CD4-positive, alpha-beta T cell treated with Interleukin-10 for 1 hour (primary cell): ENCODE results near the gene ATP5MG.
"Not testable (repeated sequence)": the region's sequence is repeated elsewhere in the genome, so short reads cannot be mapped to it uniquely, and the experiment has no call there.

Experiments
- DNase-seq: peaks from one replicate; pipeline ENCODE4 v3.0.0-alpha.2; 2020

ATP5MG gene, protein sequence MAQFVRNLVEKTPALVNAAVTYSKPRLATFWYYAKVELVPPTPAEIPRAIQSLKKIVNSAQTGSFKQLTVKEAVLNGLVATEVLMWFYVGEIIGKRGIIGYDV

DNA sequence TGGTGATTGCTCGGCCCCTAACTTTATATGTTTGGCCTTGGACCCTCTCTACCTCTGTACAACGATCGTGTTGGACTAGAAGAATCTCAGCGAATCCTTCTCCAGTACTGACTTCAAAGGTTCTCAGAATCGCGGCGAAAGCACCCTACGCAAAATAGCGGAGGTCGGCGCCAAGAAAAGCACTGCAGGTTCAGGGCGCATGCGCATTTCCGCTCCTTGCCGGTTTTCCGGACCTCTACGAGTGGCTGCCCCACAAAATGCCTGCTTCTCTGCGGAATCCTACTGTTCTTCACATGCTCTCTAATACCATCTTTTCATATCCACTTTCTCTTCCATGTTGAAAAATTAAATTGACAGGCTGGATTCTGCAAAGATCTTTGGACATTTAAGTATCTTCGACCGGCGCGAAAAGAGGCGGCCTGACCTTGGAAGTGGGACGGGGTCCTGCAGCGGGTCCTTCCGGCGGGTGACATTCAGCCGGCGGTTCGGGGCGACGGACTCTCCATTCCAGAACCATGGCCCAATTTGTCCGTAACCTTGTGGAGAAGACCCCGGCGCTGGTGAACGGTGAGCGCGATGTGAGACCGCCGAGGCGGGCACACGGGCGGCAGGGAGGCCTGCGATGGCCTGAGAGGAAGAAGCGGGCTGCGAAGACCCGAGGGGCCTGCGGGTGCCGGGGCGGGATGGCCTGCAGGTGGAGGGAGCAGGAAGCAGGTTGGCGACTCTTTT, at the start of gene ATP5MG:
Gene ATP5MG (plus strand): TSS at position 456 of the 729 bp plus-strand sequence. CDS start 60 bp downstream, at position 516.
- peak; percentile 94 for DNase-seq

- DNase-seq: peak; percentile 76
Observed at GRCh38 chr11:118353084-118353710, 48.2 kb upstream of the ATP5MG start.

- DNase-seq: no peak
Observed at GRCh38 chr11:118358071-118358470, 43.3 kb upstream of the ATP5MG start.

DNA sequence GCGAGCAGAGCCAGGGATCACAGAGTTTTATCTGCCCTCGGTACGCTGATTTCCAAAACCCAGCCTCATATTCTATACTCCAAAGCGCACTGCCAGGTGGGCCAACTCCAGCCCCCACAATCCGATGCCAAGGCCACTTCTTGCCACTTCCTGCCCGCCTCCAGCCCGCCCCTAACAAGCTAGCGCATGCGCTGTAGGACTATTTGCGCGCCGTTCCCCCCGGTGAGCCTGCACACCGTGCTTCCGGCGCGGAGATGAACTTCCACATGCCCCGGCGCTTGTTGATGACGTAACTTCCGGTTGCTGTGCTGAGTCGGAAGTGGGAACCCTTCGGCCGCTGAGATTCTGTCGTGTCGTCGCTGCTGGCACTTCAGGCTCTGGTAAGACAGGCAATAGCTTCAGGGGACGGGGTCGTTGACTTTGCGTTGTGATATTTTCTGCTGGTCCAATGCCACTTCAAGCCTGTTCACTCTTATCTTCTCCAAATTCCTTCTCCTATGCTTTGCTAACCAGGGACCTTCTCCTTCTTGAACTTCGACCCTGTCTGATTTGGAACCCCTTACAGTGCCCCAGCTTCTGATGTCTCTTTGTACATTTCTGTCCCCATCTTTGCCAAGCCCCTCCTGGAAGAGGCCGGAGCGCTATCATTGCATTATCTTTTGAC, 42.0 kb upstream of the ATP5MG start, which contains the start of gene UBE4A:
Gene UBE4A (plus strand): TSS at position 306 of the 664 bp plus-strand sequence. CDS start 5,481 bp downstream, outside the sequence.
- DNase-seq: peak; percentile 98

- DNase-seq: no peak
Observed at GRCh38 chr11:118364956-118365615, 36.3 kb upstream of the ATP5MG start.

DNA sequence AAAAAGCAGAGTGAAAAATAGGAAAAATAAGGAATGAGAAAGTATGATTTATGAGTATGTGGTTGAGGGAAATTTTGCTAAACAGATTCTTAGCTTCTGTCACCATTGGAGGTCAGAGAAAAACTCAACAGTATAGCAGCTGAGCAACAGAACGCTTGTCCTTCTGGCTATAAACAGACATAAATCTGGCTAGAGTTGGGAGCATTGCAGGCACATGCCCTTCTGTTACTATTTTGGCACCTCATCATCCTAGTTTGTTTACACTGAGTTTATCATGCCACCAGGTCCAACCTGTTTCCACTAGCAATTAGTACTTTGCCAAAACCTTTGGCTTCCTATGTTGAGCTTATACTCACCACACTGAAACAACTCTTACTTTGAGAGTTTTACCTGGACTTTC, 35.1 kb upstream of the ATP5MG start:
- DNase-seq: no peak

DNA sequence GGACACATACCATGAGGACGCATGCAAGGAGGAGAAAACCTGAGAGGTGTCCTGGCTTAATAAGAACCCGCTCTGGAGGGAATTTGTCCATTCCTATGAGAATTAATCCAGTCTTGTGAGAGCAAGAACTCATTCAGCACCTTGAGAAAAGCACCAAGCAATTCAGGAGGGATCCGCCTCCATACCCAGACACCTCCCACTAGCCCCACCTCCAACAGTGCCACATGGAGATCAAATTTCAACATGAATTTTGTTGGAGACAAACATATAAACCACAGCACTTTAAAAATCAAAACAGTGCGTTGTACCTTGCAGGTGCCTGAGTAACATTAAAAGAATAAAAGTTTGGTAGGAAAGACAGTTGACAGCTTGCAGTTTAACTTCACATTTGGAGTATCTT, 30.6 kb upstream of the ATP5MG start:
- DNase-seq: no peak

- DNase-seq: no peak
Observed at GRCh38 chr11:118373263-118373662, 28.1 kb upstream of the ATP5MG start.

DNA sequence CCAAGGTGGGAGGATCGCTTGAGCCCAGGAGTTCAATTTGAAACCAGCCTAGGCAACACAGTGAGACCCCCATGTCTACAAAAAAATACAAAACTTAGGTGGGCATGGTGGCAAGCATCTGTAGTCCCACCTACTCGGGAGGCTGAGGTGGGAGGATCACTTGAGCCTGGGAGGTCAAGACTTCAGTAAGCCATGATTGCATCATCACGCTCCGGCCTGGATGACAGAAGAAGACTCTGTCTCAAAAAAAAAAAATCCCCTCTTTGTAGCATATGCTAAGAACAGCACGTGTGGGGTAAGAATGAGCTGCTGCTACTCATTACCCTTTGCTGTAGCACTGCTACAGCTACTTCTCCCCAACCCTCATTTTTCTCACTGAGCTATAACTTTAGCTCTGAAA, 27.5 kb upstream of the ATP5MG start:
- no peak for DNase-seq

DNA sequence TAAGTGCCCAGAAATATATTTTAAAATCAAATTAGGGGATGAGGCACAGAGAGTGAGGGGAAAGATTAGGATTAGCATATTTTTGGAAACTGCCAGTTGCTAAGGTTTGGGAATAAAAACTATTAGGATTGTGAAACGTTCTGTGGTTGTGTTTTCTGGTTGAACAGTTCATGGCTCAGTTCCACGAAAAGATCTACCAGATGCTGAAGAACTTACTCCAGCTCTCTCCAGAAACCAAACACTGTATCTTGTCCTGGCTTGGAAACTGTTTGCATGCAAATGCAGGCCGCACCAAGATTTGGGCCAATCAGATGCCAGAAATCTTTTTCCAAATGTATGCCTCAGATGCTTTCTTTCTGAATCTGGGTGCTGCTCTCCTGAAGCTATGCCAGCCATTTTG, 26.7 kb upstream of the ATP5MG start:
- DNase-seq: no peak

- DNase-seq: no peak
Observed at GRCh38 chr11:118375978-118376377, 25.4 kb upstream of the ATP5MG start.

DNA sequence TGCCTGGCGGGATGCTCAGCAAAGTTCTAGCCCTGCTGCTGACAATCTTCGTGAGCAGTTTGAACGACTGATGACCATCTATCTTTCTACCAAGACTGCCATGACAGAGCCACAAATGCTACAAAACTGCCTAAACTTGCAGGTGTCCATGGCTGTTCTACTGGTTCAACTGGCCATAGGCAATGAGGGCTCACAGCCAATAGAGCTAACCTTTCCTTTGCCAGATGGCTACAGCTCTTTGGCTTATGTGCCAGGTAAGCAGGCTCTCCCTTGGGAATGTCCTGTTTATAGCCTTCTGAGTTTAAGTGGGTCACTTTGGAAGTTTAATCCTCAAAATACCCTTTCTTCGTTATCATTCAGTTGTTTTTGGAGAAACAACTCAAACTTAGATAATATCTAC, 21.9 kb upstream of the ATP5MG start:
- no peak for DNase-seq

DNA sequence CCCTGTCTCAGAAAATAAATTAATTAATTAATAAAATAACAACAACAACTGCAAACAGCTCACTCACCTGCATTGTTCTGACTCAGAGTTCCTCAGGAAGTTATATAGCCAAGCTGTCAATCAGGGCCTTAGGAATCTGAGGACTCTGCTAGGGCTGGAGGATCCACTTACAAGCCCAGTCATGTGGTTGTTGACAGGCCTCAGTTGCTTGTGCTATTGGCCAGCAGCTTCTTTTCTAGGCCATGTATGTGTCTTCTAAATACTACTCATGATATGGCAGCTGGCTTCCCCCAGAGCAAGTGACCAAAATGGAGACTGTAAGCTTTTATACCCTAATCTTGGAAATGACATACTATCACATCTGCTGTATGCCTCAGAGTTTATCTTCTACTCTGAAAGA, 20.8 kb upstream of the ATP5MG start:
- DNase-seq: no peak

DNA sequence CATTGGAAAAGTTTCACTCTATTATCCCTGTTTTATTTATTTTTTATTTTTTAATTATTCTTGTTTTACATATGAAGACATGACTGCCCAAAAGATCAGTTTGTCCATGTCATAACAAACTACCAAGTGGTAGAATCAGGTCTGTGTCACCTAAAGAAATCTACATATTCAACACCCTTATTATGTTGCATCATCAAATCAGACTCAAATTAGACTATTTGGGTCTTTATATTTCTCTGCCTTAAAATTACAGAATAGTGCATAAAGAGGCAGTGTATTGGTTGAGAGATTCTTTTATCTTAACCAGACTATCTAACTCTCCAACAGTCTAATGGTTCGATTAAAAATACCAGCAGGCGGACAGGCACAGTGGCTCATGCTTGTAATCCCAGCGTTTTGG, 18.5 kb upstream of the ATP5MG start:
- DNase-seq: no peak

DNA sequence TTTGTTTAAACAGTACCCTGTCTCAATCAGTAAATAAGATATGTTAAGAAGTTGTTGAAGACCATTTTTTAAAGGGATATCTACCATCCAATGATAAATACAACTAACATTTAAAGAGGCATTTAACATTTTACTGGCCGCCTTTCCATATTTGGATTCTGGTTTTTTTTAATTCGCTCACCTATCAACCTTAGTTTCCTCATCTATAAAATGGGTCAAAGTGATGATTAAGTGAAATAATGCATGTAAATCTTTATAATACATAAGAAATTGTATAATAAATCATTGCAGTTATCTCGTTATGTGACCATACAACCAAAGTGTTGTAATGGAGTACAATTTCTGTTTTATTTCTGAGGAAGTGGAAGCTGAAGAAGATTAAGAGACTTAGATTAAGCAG, 17.7 kb upstream of the ATP5MG start:
- no peak for DNase-seq

GRCh38 chr11:118396097-118396501, 5.3 kb upstream of the ATP5MG start:
- DNase-seq: peak; percentile 49

DNA sequence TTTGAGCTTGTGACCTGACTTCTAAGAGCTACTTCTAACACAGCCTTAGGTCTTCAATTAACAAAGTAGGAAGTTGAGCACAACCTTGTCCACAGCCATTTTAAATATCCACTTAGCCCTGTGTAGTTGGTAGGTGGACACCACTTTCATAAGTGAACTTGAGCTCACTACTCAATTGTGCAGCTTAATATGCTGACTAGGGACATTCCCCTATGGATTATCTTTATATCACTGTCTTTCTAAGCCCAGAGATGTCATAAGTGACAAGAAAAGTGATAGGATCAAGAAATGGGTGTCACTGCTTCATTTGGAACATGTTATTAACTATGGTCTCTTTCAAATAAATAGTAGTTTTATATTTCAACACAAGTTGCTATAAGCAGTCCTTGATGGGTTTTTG, 4.0 kb upstream of the ATP5MG start:
- DNase-seq: no peak

DNA sequence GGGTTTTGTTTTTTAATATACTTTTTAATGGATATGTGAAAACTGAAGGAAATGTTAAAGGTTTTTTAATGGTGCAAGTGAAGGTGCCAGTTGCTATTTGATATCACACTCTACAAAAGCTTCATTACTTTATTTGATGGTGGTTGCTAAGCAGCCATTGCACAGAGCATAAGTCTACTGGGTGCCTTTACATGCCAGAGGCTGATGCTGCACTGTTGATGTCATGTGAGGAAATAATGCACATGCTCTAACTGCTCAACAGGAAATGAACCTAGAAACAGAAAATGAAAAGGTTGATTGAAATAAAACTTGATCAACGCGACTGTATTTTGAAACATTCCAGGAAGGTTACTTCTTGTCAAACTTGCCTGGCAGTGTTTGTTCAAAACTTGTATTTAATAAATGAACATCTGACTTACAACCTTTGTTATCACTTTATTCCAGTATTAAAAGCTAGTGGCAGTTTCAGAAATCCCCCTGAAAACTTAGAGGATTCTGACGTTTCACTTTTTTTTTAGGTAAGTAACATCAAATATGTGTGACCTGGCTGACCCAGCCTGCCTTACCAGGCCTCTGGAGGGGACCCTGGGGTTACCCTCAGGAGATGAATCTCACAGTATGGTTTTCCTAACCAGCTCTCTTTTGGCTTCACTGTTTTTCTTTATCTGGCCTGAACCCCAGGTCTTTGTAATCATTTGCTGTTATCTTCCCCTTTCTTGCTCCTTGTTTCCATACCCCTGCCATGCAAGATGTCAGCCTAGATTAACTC, 2.4 kb upstream of the ATP5MG start:
- peak; percentile 89 for DNase-seq

GRCh38 chr11:118401880-118402590, 629 bp downstream of the ATP5MG start:
- DNase-seq: no peak

- DNase-seq: not testable (repeated sequence)
Observed at GRCh38 chr11:118402594-118402993, 1.2 kb downstream of the ATP5MG start.

- DNase-seq: no peak
Observed at GRCh38 chr11:118406599-118407166, 5.3 kb downstream of the ATP5MG start.
